GM21529 (cell line): Measurements from ENCODE around the gene DDX1.
"Not testable (repeated sequence)": the region's sequence is repeated elsewhere in the genome, so short reads cannot be mapped to it uniquely, and the experiment has no call there.

Experiments used
- ATAC-seq: cut with Tn5 transposase; IDR thresholded peaks from one replicate; pipeline ENCODE4 v1.9.1; 2021; ENCODE audit not compliant: unreplicated experiment

The DDX1 gene

GRCh38 chr2:15672961-15673918, 81.6 kb downstream of the DDX1 start:
- no peak for ATAC-seq

DNA sequence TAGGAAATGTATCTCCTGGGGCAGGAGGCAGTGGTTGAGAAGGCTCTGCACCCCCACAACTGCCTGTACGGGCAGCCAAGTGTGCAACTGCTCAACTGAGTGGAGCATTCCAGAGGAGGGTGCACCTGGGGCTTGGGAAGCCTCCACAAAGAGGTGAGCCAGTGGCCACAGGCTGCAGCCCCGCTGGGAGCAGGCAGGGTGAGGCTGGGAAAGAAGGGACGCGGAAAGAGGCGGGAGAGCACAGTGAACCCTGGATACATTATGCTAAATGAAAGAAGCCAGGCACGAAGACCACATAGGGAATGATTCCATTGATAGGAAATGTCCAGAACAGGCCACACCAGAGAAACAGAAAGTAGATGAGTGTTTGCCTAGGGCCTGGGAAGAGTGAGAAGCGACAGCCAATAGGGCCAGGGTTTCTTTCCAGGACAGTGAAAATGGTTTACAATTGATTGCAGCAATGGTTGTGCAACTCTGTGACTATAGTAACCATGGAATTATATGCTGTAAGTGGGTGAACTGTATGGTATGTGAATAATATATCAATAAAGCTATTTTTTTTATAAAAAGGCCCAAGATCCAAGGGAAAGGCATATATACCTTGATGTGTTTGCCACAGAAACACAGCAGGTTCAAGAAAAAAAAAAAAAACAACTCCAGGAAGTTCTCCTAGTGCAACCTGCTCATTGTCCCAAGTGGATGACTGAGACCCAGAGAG, 82.4 kb downstream of the DDX1 start:
- no peak for ATAC-seq

DNA sequence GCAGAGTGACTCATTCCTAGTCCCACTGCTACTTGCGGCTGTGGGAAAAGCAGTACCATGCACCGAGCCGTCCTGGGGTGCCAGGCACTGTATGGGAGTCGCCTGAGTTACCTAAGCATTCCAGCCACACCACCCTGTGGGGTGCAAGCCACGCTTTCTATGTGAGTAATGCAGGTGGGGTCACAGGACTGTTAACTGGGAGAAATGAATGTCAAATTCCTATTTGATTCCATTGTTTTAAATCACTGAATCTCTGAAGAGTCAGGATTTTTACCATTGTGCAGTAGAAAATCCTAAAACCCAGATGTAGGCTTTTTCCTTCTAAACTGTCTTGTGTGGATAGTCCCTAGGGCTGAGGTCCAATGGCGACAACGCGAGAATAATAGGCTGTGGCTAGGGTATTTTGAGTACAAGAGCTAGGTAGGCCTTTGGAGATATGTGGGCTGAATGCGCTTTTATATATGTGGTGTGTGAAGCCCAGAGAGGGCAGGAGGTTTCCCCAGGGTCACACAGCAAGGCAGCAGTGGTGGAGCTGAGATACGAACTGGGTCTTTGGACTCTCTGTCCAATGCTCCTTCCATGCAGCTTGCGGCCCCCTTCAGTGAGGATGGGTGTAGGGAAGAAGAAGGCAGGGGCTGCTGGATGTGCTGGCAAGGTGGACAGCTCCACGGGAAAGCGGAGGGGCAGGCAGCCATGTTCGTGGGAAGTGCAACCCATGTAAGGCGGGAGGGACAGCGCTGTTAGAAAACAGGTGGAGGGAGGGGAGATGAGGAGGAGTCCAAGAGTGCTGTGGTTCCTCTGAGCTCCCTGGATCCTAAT, 83.2 kb downstream of the DDX1 start:
- ATAC-seq: no peak

GRCh38 chr2:15675456-15676195, 84.0 kb downstream of the DDX1 start:
- ATAC-seq: no peak

DNA sequence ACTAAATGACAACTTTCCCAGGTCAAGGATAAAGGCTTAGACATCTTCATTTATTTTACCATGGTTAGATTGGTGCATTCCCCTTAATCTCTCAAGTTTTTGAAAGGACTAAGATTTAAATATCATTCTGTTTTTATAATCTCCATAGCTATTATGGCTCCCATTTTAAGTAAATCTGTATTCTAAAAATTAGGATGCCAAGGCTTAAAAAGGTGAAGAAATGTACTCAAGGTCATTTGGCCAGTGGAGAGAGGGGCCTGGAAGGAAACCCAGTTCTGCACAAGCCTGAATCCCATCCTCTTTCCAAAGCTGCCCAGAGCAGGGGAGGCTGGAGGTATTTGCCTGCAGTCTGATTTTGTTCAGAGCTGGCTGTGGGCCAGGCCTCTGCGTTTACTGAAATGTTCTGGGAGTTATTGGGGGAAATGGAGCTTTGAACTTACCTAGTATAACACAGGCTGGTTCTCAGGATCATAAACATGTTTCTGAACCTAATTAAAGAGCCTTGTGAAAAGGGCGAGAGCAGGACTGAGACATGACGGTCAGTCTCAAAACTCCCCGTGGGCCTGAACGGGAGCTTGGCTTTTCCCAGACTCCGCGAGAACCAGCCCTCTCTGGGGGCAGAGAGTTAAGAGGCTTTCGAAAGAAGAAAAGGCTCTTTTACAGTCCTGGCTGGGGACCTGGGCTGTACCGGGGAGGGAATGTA, 85.6 kb downstream of the DDX1 start:
- no peak for ATAC-seq

DNA sequence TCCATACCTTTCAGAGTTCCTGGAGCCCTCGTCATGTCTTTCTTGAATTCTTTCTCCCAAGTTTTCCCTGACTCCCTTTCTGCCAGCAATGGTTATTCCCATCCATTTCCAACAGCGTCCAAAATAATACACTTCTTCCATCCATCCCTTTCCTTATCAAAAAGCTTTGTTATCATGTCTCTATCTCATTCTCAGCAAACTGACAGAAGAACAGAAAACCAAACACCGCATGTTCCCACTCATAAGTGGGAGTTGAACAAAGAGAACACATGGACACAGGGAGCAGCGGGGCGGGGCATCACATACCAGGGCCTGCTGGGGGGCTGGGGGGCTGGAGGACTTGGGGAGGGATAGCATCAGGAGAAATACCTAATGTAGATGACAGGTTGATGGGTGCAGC, 86.7 kb downstream of the DDX1 start:
- ATAC-seq: no peak

DNA sequence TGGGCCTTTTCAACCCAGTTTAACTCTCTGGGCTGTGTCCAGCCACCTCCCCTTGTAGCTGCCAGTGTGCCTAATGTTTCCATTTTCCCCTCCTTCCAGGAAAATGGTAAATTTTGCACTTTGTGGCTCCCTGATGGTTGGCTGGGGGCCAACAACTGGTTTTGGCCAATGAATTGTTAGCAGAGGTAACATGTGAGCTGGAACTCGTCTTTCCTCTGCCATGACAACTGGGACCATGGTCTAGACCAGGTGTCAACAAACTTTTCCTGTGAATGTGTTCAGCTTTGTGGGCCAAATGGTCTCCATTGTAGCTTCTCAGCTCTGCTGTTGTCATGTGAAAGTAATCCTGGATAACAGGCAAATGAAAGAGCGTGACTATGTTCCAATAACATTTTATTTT, 87.2 kb downstream of the DDX1 start:
- ATAC-seq: no peak

GRCh38 chr2:15679386-15679924, 87.8 kb downstream of the DDX1 start:
- ATAC-seq: no peak

GRCh38 chr2:15680132-15680531, 88.5 kb downstream of the DDX1 start:
- not testable (repeated sequence) for ATAC-seq
